Type B pancreatic cell (in vitro differentiated cells): Measurements from ENCODE around the gene FBXO3. TPM values are rescaled to one million over a fixed set of nuclear protein-coding genes. Genes with fewer than 3 reads are reported as not detected.

ENCODE experiments used
- DNase-seq: peaks from one replicate; pipeline ENCODE4 v3.0.0; 2021; ENCODE audit warnings: mixed read lengths; ENCODE audit not compliant: unreplicated experiment; ENCODE audit errors: extremely low spot score
- H3K27ac Mint-ChIP-seq: 2 replicates; pipeline ENCODE4 v1.8.0; 2021; ENCODE audit warnings: mild to moderate bottlenecking, mixed read lengths
- H3K27me3 Mint-ChIP-seq: 2 replicates; pipeline ENCODE4 v1.8.0; 2021; ENCODE audit warnings: mixed read lengths
- H3K36me3 Mint-ChIP-seq: 2 replicates; pipeline ENCODE4 v1.8.0; 2021; ENCODE audit warnings: mixed read lengths
- H3K4me1 Mint-ChIP-seq: one replicate; pipeline ENCODE4 v1.8.0; 2021; ENCODE audit warnings: mixed read lengths; ENCODE audit not compliant: unreplicated experiment
- H3K4me3 Mint-ChIP-seq: 2 replicates; pipeline ENCODE4 v1.8.0; 2021; ENCODE audit warnings: mild to moderate bottlenecking, mixed read lengths
- H3K9me3 Mint-ChIP-seq: 2 replicates; pipeline ENCODE4 v1.8.0; 2021; ENCODE audit warnings: mixed read lengths
- CTCF ChIP-seq: fragments of 200-600 bp; sonication (generic); conservative IDR thresholded peaks from 2 replicates; pipeline ENCODE4 v1.5.0; 2021; ENCODE audit warnings: antibody characterized with exemption, mild to moderate bottlenecking
- total RNA-seq: library from RNA; stranded (reverse); gene quantifications from 2 replicates; pipeline ENCODE4 v1.2.1, GENCODE V29; 2021; ENCODE audit warnings: low replicate concordance

The FBXO3 gene
- total RNA-seq, 1 donor from 2014 or later = 29.3 TPM

- DNase-seq = no peak
- Mint-ChIP-seq H3K9me3 (no peaks in the 10 kb centered on the region), H3K27me3 (peaks cover 4% of the 10 kb centered on the region), H3K4me3 (no peak overlapping the region), H3K27ac (peak overlapping the region; percentile 90), H3K4me1 (peaks cover 42% of the 10 kb centered on the region), H3K36me3 (no peaks in the 10 kb centered on the region)
- TF ChIP-seq CTCF = no peak
Measured at GRCh38 chr11:33691066-33691864, 83.1 kb downstream of the FBXO3 start.

Other genes with a start within 250 kb of the FBXO3 start
- not detected in 2 replicates for gene C11orf91, start 73.7 kb downstream of the FBXO3 start, total RNA-seq
- 204 and 292 TPM in 2 replicates for gene CD59, start 38.1 kb downstream of the FBXO3 start, total RNA-seq
- gene LMO2, start 117.6 kb upstream of the FBXO3 start, total RNA-seq = 12.7 and 13.0 TPM in 2 replicates